Spleen (tissue), 11 donors: ENCODE results near the gene LDAH. TPM values are rescaled to one million over a fixed set of nuclear protein-coding genes. Genes with fewer than 3 reads are reported as not detected.

Experiments used
- DNase-seq: peaks from one replicate; pipeline ENCODE4 v3.0.0-alpha.2; 2020
- H3K27ac ChIP-seq, 8 donors: fragments of 200-600 bp; sonication (generic) in 7 of 8; 1 replicate in 4 of 8; 2 replicates in 4 of 8; pipeline versions ENCODE4 v1.5.0 to v1.8.0; 2016 to 2021; ENCODE audit warnings: inconsistent platforms in 4 of 8, mild to moderate bottlenecking in 4 of 8, moderate library complexity in 1 of 8
- H3K27me3 ChIP-seq, 7 donors: fragments of 200-600 bp; sonication (generic) in 6 of 7; replicated peaks in 1 of 7; 1 replicate in 4 of 7; 2 replicates in 3 of 7; pipeline versions ENCODE4 v1.5.0 to v1.8.0; 2016 to 2021; ENCODE audit warnings: inconsistent platforms in 3 of 7, mild to moderate bottlenecking in 1 of 7
- H3K36me3 ChIP-seq, 6 donors: fragments of 200-600 bp; sonication (generic) in 5 of 6; 1 replicate in 4 of 6; 2 replicates in 2 of 6; pipeline versions ENCODE4 v1.5.0 to v1.8.0; 2016 to 2021; ENCODE audit warnings: inconsistent platforms in 2 of 6
- H3K4me1 ChIP-seq, 6 donors: fragments of 200-600 bp; sonication (generic) in 5 of 6; 1 replicate in 3 of 6; 2 replicates in 3 of 6; pipeline versions ENCODE4 v1.5.0 to v1.8.0; 2016 to 2021; ENCODE audit warnings: inconsistent platforms in 3 of 6
- H3K4me3 ChIP-seq, 8 donors: fragments of 200-600 bp; sonication (generic) in 7 of 8; 1 replicate in 4 of 8; 2 replicates in 4 of 8; pipeline versions ENCODE4 v1.5.0 to v1.8.0; 2016 to 2021; ENCODE audit warnings: inconsistent platforms in 4 of 8, mild to moderate bottlenecking in 4 of 8, moderate library complexity in 2 of 8
- H3K9me3 ChIP-seq, 8 donors: fragments of 200-600 bp; sonication (generic) in 7 of 8; 1 replicate in 4 of 8; 2 replicates in 4 of 8; pipeline versions ENCODE4 v1.5.0 to v1.8.0; 2016 to 2021; ENCODE audit warnings: inconsistent platforms in 4 of 8
- POLR2A ChIP-seq, 3 donors: fragments of 450-650 bp; IDR thresholded peaks; one replicate each; pipeline ENCODE4 v1.5.1; 2017; ENCODE audit warnings: antibody characterized with exemption in 3 of 3, mild to moderate bottlenecking in 1 of 3
- POLR2AphosphoS5 ChIP-seq, 3 donors: sonication (generic); formaldehyde crosslinking; IDR thresholded peaks; one replicate each; pipeline ENCODE4 v1.5.1; 2017; ENCODE audit warnings: antibody characterized with exemption in 3 of 3
- WGBS, 5 donors: extraction: QIAGEN DNeasy Blood & Tissue Kit in 3 of 5; methylation state at CpG; one replicate each; pipeline versions ENCODE4 v1.1.5 to v1.1.7; 2013 to 2018; 5-methylcytosine and 5-hydroxymethylcytosine counted together
- intact Hi-C: fragments of 100-400 bp; cut with DNase I; formaldehyde crosslinking; loops from one replicate; pipeline ENCODE4 v1.15.0; 2023; ENCODE audit warnings: low total_unique reads
- polyA plus RNA-seq, 3 donors: library from polyadenylated mRNA; stranded (reverse); fragments of 200-250 nt; gene quantifications; one replicate each; pipeline ENCODE4 v1.2.1, GENCODE V29; 2013
- total RNA-seq, 7 donors: library from RNA; depleted of rRNA in 3 of 7; stranded (reverse); fragments of >200 nt in 3 of 7; fragmentation: NEBNext Ultra II Directional in 4 of 7; extraction: Animal tissue kit (Norgen Biotek cat#: 25700) in 4 of 7; gene quantifications; one replicate each; pipeline versions ENCODE4 v1.1.0 to v1.2.1, GENCODE V29; 2016 to 2021
- TF ChIP-seq, protein P1 (sequence below), 11 experiments: fragments of 200-600 bp in 7 of 11; fragments of 450-650 bp in 4 of 11; sonication (generic) in 4 of 11; IDR thresholded peaks in 8 of 11; conservative IDR thresholded peaks in 3 of 11; 1 replicate in 7 of 11; 2 replicates in 4 of 11; pipeline versions ENCODE4 v1.4.0 to v1.8.0; 2016 to 2021; ENCODE audit warnings: antibody characterized with exemption in 11 of 11, inconsistent platforms in 4 of 11, mild to moderate bottlenecking in 1 of 11
- donor health status: healthy with polysubstance abuse.
- donor health status: DM: no; HTN: no; CAD: no; lungs with moderate emphysema.
- donor health status: DM: no; HTN: no; CAD: no.
- donor health status: Bipolar disorder and iron deficiency.
- donor health status: healthy.
- donor health status: DM: no; HTN: no; CAD: no.
- donor health status: DM: yes; HTN: yes; CAD: no.

Gene LDAH
- total and polyA plus RNA-seq, 10 donors: 5.8 to 33.2 (median 21.1) TPM

DNA sequence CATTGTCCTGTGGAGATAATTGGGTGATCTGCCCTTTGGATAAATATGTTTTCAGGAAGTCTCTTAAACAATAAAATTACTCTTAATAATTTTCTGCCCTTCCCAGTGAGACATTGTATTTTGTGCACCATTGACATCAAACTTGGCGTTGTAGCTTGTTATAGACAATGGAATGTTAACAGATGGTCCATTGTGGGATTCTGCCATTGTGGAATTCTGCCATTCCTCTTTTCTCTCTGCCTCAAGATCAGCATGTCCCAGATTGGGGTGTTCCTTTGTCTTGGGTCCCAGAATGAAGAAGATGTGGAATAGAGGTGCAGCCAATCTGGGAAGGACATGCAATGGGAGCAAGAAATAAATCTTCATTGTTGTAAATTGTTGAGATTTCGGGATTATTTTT, 15.1 kb upstream of the LDAH start:
- no peak overlapping the region for H3K4me3 ChIP-seq
- H3K9me3 ChIP-seq: peaks cover 0 to 5% (median 0%) of the 10 kb centered on the region in 8 donors
- no peaks in the 10 kb centered on the region for H3K36me3 ChIP-seq
- no peak overlapping the region for H3K27ac ChIP-seq
- no peak for DNase-seq
- H3K4me1 ChIP-seq: no peaks in the 10 kb centered on the region
- intact Hi-C loops: no loop called here
- WGBS, 5 donors: 74 to 91% (median 83%) methylated on average over 2 of the region's 2 CpGs
- TF ChIP-seq, protein P1, sequence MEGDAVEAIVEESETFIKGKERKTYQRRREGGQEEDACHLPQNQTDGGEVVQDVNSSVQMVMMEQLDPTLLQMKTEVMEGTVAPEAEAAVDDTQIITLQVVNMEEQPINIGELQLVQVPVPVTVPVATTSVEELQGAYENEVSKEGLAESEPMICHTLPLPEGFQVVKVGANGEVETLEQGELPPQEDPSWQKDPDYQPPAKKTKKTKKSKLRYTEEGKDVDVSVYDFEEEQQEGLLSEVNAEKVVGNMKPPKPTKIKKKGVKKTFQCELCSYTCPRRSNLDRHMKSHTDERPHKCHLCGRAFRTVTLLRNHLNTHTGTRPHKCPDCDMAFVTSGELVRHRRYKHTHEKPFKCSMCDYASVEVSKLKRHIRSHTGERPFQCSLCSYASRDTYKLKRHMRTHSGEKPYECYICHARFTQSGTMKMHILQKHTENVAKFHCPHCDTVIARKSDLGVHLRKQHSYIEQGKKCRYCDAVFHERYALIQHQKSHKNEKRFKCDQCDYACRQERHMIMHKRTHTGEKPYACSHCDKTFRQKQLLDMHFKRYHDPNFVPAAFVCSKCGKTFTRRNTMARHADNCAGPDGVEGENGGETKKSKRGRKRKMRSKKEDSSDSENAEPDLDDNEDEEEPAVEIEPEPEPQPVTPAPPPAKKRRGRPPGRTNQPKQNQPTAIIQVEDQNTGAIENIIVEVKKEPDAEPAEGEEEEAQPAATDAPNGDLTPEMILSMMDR (IDR thresholded peaks at IDR 0.05 in 8 of 11, conservative IDR thresholded peaks at IDR 0.05 in 3 of 11): no peak
- TF ChIP-seq POLR2AphosphoS5 (IDR thresholded peaks at IDR 0.05): no peak
- peaks cover 0 to 63% (median 3%) of the 10 kb centered on the region in 7 donors for H3K27me3 ChIP-seq

DNA sequence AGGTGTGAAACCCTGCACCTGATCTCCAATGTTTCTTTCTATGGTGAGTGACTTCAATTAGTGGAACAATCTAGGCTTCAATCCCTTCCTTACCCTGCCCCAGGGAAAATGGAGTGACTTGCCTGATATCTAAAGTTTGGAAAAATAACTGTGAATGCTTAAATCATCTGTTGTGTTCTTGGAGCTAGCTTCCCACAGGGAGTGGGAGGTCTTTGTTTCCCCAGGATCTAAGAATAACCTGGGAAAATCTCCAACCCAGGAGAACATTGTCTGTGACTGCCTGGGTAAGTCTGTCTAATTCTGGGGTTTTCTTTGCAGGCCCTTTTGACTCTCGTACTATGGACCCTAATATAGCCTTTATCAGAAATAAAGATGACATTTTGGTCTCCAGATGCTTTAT, 13.6 kb upstream of the LDAH start:
- no peak for TF ChIP-seq POLR2A (IDR thresholded peaks at IDR 0.05)
- Histone ChIP-seq H3K36me3 (no peaks in the 10 kb centered on the region), H3K4me3 (no peak overlapping the region), H3K4me1 (no peaks in the 10 kb centered on the region), H3K27ac (no peak overlapping the region), H3K9me3 (peaks cover 0 to 5% (median 0%) of the 10 kb centered on the region in 8 donors), H3K27me3 (peaks cover 0 to 61% (median 3%) of the 10 kb centered on the region in 7 donors)
- 69 to 81% (median 79%) methylated on average over 1 of the region's 1 CpG for WGBS, 5 donors
- intact Hi-C loops: no loop called here
- DNase-seq: no peak

DNA sequence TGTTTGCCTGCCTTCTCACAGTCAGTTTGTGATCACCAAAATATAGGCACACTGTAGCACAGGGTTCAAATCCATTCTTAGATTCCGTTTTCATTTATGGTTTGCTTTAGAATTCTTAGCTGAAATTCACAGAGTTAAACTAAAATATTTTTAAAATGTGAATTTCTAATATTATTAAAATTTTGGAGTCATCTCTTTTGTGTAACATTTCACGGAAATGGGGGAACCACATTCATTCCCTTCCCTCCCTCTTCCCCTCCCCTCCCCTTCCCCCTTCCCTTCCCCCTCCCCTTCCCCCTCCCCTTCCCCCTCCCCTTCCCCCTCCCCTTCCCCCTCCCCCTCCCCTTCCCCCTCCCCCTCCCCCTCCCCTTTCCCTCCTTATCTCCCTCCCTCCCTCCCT, 11.4 kb upstream of the LDAH start:
- peaks cover 0 to 10% (median 2%) of the 10 kb centered on the region in 8 donors for H3K9me3 ChIP-seq
- H3K27me3 ChIP-seq: peaks cover 0 to 60% (median 8%) of the 10 kb centered on the region in 7 donors
- H3K27ac ChIP-seq: no peak overlapping the region
- no peak for DNase-seq
- intact Hi-C loops: no loop called here
- no peaks in the 10 kb centered on the region for H3K4me1 ChIP-seq
- H3K4me3 ChIP-seq: no peak overlapping the region
- no peaks in the 10 kb centered on the region for H3K36me3 ChIP-seq
- WGBS, 5 donors: 72 to 93% (median 82%) methylated on average over 2 of the region's 2 CpGs
- TF ChIP-seq, protein P1 (IDR thresholded peaks at IDR 0.05 in 8 of 11, conservative IDR thresholded peaks at IDR 0.05 in 3 of 11): no peak
- TF ChIP-seq POLR2A (IDR thresholded peaks at IDR 0.05): no peak

DNA sequence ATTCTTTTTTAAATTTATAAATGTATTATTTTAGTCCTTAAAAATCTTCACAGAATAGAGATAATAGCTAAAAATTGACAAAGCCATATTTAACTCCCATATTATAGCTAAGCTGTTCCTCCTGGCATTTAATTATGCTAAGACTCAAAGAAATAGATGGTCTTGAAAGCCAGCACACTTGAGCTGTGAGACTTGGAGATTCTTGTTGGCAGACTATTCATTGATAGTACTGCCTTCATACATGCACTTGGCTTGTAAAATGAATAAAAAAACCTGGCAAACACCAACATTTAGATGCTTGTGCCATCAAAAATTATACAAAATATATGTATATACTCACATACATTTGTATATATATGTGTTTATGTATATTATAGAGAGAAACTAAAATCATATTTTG, 9.7 kb upstream of the LDAH start:
- no peak for DNase-seq
- H3K27me3 ChIP-seq: peaks cover 0 to 43% (median 7%) of the 10 kb centered on the region in 7 donors
- H3K9me3 ChIP-seq: peaks cover 0 to 6% (median 2%) of the 10 kb centered on the region in 8 donors
- H3K36me3 ChIP-seq: no peaks in the 10 kb centered on the region
- no peaks in the 10 kb centered on the region for H3K4me1 ChIP-seq
- TF ChIP-seq POLR2A (IDR thresholded peaks at IDR 0.05): no peak
- TF ChIP-seq, protein P1 (IDR thresholded peaks at IDR 0.05 in 8 of 11, conservative IDR thresholded peaks at IDR 0.05 in 3 of 11): no peak
- TF ChIP-seq POLR2AphosphoS5 (IDR thresholded peaks at IDR 0.05): no peak
- no peak overlapping the region for H3K27ac ChIP-seq
- H3K4me3 ChIP-seq: no peak overlapping the region
- intact Hi-C loops: no loop called here

DNA sequence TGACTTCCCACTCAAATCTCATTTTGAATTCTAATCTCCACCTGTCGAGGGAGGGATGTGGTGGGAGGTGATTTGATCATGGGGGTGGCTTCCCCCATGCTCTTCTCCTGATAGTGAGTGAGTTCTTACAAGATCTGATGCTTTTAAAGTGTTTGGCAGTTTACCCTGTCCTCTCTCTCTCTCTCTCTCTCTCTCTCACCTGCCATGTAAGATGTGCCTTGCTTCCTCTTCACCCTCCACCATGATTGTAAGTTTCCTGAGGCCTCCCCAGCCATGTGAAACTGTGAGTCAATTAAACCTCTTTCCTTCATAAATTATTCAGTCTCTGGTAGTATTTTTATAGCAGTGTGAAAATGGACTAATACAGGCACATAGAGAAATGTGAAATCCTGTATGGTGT, 7.0 kb upstream of the LDAH start:
- intact Hi-C loops: no loop called here
- TF ChIP-seq POLR2AphosphoS5 (IDR thresholded peaks at IDR 0.05): no peak
- TF ChIP-seq, protein P1 (IDR thresholded peaks at IDR 0.05 in 8 of 11, conservative IDR thresholded peaks at IDR 0.05 in 3 of 11): no peak
- TF ChIP-seq POLR2A (IDR thresholded peaks at IDR 0.05): no peak
- H3K27ac ChIP-seq: no peak overlapping the region
- no peaks in the 10 kb centered on the region for H3K4me1 ChIP-seq
- peaks cover 0 to 6% (median 2%) of the 10 kb centered on the region in 8 donors for H3K9me3 ChIP-seq
- DNase-seq: no peak
- no peak overlapping the region for H3K4me3 ChIP-seq
- no peaks in the 10 kb centered on the region for H3K36me3 ChIP-seq
- 25 to 31% (median 30%) methylated on average over 1 of the region's 1 CpG for WGBS, 5 donors
- H3K27me3 ChIP-seq: peaks cover 0 to 28% (median 0%) of the 10 kb centered on the region in 7 donors
